GM21576 (cell line): ENCODE measurements around the gene LTB.

Experiments
- ATAC-seq: cut with Tn5 transposase; IDR thresholded peaks from one replicate; pipeline ENCODE4 v1.9.1; 2021; ENCODE audit warnings: mild to moderate bottlenecking, moderate library complexity; ENCODE audit not compliant: unreplicated experiment

Gene LTB, protein sequence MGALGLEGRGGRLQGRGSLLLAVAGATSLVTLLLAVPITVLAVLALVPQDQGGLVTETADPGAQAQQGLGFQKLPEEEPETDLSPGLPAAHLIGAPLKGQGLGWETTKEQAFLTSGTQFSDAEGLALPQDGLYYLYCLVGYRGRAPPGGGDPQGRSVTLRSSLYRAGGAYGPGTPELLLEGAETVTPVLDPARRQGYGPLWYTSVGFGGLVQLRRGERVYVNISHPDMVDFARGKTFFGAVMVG

DNA sequence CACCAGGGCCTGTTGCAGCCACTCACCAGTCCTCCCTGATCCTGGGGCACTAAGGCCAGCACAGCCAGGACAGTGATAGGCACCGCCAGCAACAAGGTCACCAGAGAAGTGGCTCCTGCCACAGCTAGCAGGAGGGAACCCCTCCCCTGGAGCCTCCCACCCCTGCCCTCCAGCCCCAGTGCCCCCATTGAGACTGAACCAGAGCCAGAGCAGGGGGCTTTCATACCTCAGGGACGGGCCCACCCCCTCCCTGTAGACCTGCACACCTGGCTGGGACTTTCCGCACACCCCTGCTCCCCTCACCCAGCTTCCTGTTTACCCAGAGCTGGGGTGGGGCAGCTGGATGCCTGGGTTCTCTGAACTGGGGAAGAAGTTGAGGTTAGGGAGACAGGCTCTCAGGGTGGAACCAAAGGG lies at the start of gene LTB:
Gene LTB (minus strand): TSS at position 195 of the 414 bp plus-strand sequence. CDS start 7 bp downstream, at position 188.
- ATAC-seq = no peak

DNA sequence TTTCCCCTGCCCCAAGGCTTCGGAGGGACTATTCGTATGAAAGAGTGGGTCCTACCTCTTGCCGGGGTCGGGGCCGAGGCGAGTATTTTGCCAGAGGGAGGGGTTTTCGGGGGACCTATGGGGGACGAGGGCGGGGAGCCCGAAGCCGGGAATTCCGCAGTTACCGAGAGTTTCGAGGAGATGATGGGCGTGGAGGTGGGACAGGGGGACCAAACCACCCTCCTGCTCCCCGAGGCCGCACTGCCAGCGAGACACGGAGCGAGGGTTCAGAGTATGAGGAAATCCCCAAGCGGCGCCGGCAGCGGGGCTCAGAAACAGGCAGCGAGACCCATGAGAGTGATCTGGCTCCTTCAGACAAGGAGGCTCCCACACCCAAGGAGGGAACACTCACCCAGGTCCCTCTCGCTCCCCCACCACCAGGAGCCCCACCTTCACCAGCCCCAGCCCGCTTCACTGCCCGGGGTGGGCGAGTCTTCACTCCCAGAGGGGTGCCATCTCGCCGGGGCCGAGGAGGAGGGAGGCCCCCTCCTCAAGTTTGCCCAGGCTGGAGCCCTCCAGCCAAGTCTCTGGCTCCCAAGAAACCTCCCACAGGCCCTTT lies 49.6 kb upstream of the LTB start:
- no peak for ATAC-seq

- ATAC-seq = no peak
These were observed 49.0 kb upstream of the LTB start for GRCh38 chr6:31631209-31631608.

- no peak for ATAC-seq
These were observed 48.1 kb upstream of the LTB start for GRCh38 chr6:31630177-31630934.

GRCh38 chr6:31629014-31629413 lies 46.8 kb upstream of the LTB start:
- no peak for ATAC-seq

GRCh38 chr6:31627690-31628287 lies 45.6 kb upstream of the LTB start:
- no peak for ATAC-seq

DNA sequence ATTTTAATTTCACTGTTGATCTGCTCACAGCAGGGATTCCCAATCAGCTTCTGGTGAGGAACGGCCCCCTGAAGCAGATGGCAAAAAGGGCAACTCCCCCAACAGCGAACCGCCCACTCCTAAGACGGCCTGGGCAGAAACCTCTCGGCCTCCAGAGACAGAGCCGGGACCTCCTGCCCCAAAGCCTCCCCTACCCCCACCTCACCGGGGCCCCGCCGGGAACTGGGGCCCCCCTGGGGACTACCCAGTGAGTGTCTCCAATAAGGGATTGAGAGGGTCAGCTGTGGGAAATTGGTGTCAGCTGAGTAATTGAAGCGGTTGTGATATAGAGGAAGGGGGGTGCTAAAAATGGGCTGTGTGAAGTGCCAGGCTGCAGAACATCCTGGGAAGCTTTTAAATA lies 44.7 kb upstream of the LTB start:
- no peak for ATAC-seq

DNA sequence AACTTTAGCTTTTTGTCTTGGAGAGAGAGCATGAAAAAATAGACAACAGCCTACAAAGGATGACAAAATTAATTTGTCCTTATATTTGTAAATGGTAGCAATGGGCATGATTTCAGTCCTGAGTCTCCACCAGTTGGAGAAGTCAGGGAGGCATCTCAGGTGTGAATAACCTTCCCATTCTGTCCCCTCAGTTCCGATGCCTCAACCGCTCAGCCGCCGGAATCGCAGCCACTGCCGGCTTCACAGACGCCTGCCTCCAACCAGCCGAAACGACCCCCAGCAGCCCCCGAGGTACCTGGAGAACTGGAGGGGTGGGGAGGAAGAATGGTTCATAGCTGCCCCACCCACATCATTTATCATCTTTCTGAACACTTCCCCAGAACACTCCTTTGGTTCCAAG lies 41.8 kb upstream of the LTB start:
- ATAC-seq = no peak

DNA sequence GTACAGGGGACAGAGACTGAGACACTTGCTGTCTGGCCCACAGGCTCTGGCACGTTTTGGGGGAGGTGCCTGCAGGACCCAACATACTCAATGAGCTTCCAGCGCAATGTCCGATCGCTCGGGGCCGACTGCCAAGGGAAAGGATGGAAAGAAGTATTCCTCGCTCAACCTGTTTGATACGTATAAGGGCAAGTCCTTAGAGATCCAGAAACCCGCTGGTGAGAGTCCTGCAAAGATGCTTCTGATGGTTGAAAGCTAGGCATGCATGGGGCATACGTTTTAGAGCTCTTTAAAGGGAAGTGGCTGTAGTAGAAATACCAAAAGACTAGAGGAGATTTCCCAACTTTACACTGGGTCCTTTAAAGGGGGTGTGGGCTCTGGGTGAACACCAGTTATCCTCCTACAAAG lies 40.5 kb upstream of the LTB start:
- ATAC-seq = no peak

GRCh38 chr6:31621991-31622390 lies 39.8 kb upstream of the LTB start:
- no peak for ATAC-seq

DNA sequence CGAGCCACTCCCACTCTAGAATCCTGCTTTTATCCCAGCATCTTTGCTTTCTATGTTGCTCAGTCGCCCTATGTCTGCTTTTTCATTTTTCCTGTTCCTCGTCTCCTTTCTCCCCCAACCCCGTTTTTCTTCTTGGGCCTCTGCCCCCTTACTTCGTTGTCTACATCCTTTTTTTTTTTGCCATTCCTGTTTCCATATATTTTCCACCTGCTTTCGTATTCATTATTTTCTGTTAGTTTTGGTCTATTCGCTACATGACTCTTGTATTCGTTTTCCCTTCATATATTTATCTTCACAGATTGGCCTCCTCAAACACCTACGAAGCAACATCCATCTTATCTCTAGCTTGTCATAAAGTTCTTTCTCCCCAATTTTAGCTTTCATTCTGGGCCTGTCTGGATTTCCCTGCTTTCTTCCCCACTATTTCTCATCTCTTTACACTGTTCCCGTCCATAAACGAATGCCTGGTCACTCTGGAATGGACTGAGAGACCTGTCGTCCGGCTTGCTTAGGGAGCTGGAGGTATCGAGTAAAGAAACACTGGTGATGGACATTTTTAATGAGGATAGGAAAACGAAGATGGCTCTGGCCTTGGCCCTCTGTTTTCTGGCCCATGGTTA lies 39.2 kb upstream of the LTB start:
- ATAC-seq = no peak

DNA sequence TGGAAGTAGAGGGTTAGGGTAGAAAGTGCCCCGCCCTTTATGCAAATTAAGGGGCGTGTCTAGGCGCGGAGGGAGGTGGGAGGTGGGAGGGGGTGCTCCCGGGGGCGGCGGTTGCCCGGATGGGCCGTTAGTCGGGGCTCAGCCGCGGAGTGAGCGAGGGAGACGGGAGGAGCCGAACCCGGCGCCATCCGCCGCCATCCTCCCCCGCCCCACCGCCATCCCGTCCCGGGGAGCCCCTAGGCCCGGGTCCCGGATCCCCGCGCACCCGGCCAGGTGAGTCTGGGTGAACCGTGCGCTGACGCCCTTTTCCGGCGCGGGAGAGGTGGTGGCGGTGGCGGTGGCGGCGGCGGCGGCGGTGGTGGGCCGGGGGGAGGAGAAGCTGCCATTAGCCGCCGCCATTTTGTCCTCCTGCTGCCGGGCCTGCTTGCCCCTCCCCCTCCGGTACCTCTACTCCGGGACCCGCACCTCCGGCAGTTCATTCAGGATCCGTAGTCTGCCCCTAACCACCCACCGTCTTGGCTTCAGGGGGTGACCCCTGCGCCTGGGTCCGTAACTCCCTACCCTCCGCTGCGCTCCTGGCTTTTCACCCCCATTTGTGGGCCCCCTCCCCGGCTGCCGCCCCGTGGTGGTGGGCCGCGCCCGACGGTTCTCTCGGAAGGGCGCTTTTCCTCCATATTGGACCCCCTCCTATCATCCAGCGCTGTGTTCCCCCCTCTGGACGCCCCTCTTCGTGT lies 38.5 kb upstream of the LTB start, which contains the start of gene PRRC2A:
Gene PRRC2A (plus strand): TSS at position 130 of the 734 bp plus-strand sequence. CDS start 2,075 bp downstream, outside the sequence.
- ATAC-seq = peak; percentile 26

GRCh38 chr6:31619805-31620585 lies 37.8 kb upstream of the LTB start:
- peak; percentile 79 for ATAC-seq

DNA sequence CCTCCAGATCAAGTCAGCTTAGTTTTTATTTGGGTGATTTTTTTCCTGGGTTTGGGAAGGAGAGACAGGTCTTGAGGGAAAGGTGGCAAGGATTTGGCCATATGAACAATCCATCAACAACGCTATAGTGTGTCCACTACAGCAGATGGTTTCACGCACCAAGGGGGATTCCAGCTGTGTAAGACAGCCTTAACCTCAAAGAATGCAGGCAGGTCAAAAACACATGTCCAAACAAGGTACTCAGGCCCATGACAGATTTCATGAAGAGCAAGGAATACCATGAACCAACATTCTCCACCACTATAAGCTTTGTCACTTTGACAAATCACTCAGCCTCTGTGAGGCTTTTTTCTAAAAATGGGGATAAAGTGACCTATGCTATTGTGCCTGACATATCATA lies 34.8 kb upstream of the LTB start:
- no peak for ATAC-seq

- no peak for ATAC-seq
These were observed 33.5 kb upstream of the LTB start for GRCh38 chr6:31615748-31616147.

DNA sequence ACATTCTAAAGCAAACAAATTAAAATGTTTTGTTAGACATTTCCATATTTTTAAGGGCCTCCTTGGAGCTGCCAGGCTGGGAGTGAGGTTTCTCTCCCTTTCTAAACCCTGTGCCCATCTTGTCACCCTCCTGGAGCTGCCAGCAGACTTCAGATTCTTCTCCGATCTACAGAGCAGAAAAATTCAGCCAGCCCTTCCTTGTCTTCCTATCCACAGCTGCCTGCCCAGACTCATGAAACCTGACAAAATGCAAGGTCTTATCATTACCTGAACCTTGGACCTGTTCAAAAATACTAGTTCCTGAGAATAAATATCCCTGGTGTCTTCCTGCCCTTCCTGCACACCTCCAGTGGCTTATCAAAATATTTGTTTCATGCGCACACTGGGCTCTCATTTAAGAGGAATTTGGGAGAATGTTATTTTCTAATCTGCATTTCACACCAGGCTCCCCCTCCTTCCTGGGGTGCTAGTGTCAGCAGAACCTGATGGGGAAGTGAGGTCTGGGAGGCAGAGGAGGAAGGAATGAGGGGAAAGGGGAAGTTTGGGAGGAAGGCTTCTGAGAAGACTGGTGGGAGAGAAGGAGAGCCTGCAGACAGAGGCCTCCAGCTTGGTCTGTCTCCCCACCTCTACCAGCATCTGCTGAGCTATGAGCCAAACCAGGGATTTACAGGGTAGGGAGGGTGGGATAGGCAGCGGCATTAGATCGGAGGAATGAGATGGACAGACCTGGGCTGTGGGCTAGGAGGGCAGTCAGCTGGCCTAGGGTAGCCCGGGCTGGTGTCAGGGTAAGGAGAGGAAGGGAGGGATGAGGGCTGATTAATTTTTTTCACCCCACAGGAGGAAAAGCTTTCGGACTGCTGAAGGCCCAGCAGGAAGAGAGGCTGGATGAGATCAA lies 32.7 kb upstream of the LTB start, which contains the start of gene AIF1:
Gene AIF1 (plus strand): TSS at position 551 of the 895 bp plus-strand sequence. CDS start 96 bp downstream, at position 647.
- no peak for ATAC-seq

DNA sequence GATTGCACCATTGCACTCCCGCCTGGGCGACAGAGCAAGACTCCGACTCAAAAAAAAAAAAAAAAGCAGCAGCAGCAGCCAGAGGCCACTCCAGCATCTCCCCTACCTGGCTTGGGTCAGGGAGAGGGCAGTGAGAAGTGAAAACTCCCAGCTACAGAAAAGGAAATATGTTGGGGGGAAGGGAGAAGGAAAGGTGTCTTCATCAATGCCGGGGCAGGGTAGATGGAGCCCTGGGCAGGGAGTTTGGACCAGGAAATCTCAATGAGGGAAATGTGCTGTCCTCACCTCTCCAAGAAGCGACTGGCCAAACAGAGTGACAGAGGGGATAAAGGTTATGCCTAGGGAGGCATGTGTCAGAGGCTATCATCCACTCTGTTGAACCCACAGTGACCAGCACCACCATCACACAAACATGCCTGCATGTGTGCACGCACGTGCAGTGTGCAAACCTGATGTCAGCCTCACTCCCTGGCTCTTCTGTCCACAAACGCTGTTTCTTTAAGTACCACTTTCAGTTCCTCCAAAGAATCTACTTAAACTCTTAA lies 31.9 kb upstream of the LTB start:
- no peak for ATAC-seq

DNA sequence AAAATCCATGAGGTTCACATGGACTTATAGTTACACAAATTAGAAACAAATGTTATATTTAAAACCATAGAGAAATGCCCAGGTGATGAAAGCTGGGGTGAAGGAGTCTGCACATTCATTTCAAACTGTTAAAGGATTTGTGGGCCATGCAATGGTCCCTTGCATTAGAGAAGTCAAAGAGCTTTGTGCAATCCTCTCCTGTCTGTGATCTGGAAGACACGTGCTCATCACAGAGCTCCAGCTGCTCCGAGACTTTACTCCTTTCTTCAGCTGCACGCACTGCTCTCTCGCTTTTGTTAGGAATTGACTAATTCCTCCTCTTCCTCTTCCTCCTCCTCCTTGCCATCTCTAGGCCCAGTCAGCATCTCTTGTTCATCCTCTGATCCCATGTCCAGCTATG lies 28.7 kb upstream of the LTB start:
- no peak for ATAC-seq
